K562 (cell line): ENCODE measurements around the gene DMAC1. TPM values are rescaled to one million over a fixed set of nuclear protein-coding genes. Genes with fewer than 3 reads are reported as not detected.
A peak's percentile ranks its signal among the peaks of the same experiment; 100 is the strongest.

Experiments
- BACH1 ChIP-seq: fragments of 200-800 bp; sonication (Bioruptor generic); IDR thresholded peaks from 2 replicates; pipeline ENCODE4 v1.6.1; 2016; ENCODE audit warnings: missing genetic modification characterization, missing compliant biosample characterization
- BHLHE40 ChIP-seq: IDR thresholded peaks from 2 replicates; pipeline ENCODE4 v1.6.1; 2011; ENCODE audit warnings: low read length, improper control_type of control experiment
- BRF2 ChIP-seq: IDR thresholded peaks from 3 replicates; pipeline ENCODE4 v1.6.1; 2011; ENCODE audit warnings: borderline replicate concordance, mild to moderate bottlenecking; ENCODE audit not compliant: insufficient read length, insufficient read depth
- CGGBP1 ChIP-seq: fragments of 250-450 bp; sonication (Bioruptor Pico); IDR thresholded peaks from 2 replicates; pipeline ENCODE4 v1.9.0; 2021; ENCODE audit warnings: mild to moderate bottlenecking
- CHD2 ChIP-seq: IDR thresholded peaks from 2 replicates; pipeline ENCODE4 v1.6.1; 2011; ENCODE audit warnings: low read depth, low read length
- CREB3 ChIP-seq: fragments of 450-650 bp; conservative IDR thresholded peaks from 2 replicates; pipeline ENCODE4 v1.6.1; 2016; ENCODE audit warnings: missing genetic modification characterization, low read depth, mild to moderate bottlenecking, missing compliant biosample characterization, moderate library complexity
- ETV5 ChIP-seq: sonication (generic); formaldehyde crosslinking; IDR thresholded peaks from 2 replicates; pipeline ENCODE4 v1.4.0; 2020; ENCODE audit warnings: low read depth, mild to moderate bottlenecking, missing genetic modification reagents
- HNRNPH1 ChIP-seq: fragments of 200-400 bp; formaldehyde crosslinking; optimal IDR thresholded peaks from 2 replicates; pipeline ENCODE3; 2017; ENCODE audit warnings: low read depth, mild to moderate bottlenecking, low read length, moderate library complexity
- HNRNPLL ChIP-seq: fragments of 200-400 bp; formaldehyde crosslinking; IDR thresholded peaks from 2 replicates; pipeline ENCODE4 v1.6.1; 2017; ENCODE audit warnings: low read length, low read depth, mild to moderate bottlenecking; ENCODE audit not compliant: poor library complexity, severe bottlenecking
- MNT ChIP-seq, 2 experiments: fragments of 450-650 bp; conservative IDR thresholded peaks; 2 replicates each; pipeline ENCODE4 v1.6.1; 2017; ENCODE audit warnings: mild to moderate bottlenecking in 2 of 2, moderate library complexity in 2 of 2
- THRB ChIP-seq: fragments of 450-650 bp; formaldehyde crosslinking; conservative IDR thresholded peaks from 2 replicates; pipeline ENCODE4 v1.4.0; 2022; ENCODE audit warnings: mild to moderate bottlenecking, missing genetic modification characterization
- ZFP1 ChIP-seq: fragments of 450-650 bp; formaldehyde crosslinking; IDR thresholded peaks from 2 replicates; pipeline ENCODE4 v1.4.0; 2020; ENCODE audit warnings: mild to moderate bottlenecking, mixed read lengths
- ZHX1 ChIP-seq: fragments of 150-350 bp; conservative IDR thresholded peaks from 2 replicates; pipeline ENCODE4 v1.6.1; 2014; ENCODE audit warnings: low read length
- ZNF23 ChIP-seq: fragments of 250-450 bp; sonication (Bioruptor Pico); IDR thresholded peaks from 2 replicates; pipeline ENCODE4 v1.4.0; 2020; ENCODE audit warnings: mild to moderate bottlenecking
- ZNF551 ChIP-seq: fragments of 250-450 bp; sonication (Bioruptor Pico); IDR thresholded peaks from 2 replicates; pipeline ENCODE4 v1.5.0; 2021; ENCODE audit warnings: mild to moderate bottlenecking, moderate library complexity
- polyA plus RNA-seq, 8 experiments: library from polyadenylated mRNA; depleted of rRNA in 4 of 8; stranded (reverse) in 5 of 8; unstranded in 3 of 8; fragments of >200 nt; fragmentation: Nextera tagmentation in 2 of 8; fragmentation: Illumina TruSeq in 1 of 8; extraction: Ambion mirVana in 2 of 8; extraction: Trizol in 1 of 8; gene quantifications; 2 replicates each; pipeline versions ENCODE4 v1.2.1 to v1.2.3, GENCODE V29; 2011 to 2014; ENCODE audit warnings: inconsistent platforms in 1 of 8, missing spikeins in 1 of 8
- total RNA-seq, 7 experiments: library from RNA; depleted of rRNA in 6 of 7; stranded (reverse); fragments of >200 nt in 6 of 7; fragmentation: Illumina TruSeq in 2 of 7; extraction: Trizol in 2 of 7; gene quantifications; 2 replicates each; pipeline versions ENCODE4 v1.2.1 to v1.2.3, GENCODE V29; 2011 to 2021; ENCODE audit warnings: low replicate concordance in 1 of 7

Gene DMAC1
- total and polyA plus RNA-seq, 9 of the 15 experiments (the other 6 are each of a cell fraction or from before 2014, with no cell fraction given), result 15.9 to 94.4 (median 38.4) TPM

- no peak for TF ChIP-seq ZFP1 (CRISPR knock-in tag)
- TF ChIP-seq CGGBP1 (CRISPR knock-in tag), result no peak
- no peak for TF ChIP-seq THRB (CRISPR knock-in tag)
- no peak for TF ChIP-seq ZNF551 (CRISPR knock-in tag)
- no peak for TF ChIP-seq CREB3
- TF ChIP-seq BACH1, result no peak
- no peak for TF ChIP-seq BRF2
- no peak for TF ChIP-seq HNRNPH1
- TF ChIP-seq ZNF23, result no peak
- peak; percentile 77 to 88 for TF ChIP-seq MNT (conservative IDR thresholded peaks at IDR 0.05)
- no peak for TF ChIP-seq ETV5 (CRISPR knock-in tag)
- no peak for TF ChIP-seq CHD2
- TF ChIP-seq HNRNPLL, result peak; percentile 99
- TF ChIP-seq ZHX1, result no peak
- TF ChIP-seq BHLHE40, result no peak
Observed at GRCh38 chr9:7799234-7799943, at the start of gene DMAC1 (continued).
